ENCODE results near the gene CACNA1B.

GRCh38 chr9:138047469-138048040 is 170.0 kb downstream of the CACNA1B start:
- TF ChIP-seq, protein P1, sequence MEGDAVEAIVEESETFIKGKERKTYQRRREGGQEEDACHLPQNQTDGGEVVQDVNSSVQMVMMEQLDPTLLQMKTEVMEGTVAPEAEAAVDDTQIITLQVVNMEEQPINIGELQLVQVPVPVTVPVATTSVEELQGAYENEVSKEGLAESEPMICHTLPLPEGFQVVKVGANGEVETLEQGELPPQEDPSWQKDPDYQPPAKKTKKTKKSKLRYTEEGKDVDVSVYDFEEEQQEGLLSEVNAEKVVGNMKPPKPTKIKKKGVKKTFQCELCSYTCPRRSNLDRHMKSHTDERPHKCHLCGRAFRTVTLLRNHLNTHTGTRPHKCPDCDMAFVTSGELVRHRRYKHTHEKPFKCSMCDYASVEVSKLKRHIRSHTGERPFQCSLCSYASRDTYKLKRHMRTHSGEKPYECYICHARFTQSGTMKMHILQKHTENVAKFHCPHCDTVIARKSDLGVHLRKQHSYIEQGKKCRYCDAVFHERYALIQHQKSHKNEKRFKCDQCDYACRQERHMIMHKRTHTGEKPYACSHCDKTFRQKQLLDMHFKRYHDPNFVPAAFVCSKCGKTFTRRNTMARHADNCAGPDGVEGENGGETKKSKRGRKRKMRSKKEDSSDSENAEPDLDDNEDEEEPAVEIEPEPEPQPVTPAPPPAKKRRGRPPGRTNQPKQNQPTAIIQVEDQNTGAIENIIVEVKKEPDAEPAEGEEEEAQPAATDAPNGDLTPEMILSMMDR (IDR thresholded peaks at IDR 0.05) = no peak
- no peak for TF ChIP-seq POLR2AphosphoS5 (IDR thresholded peaks at IDR 0.05)

Measured in upper lobe of left lung (tissue), 4 donors.